NT2/D1 (cell line): ENCODE measurements around the gene RETN.

Source experiments
- DNase-seq: peaks from one replicate; pipeline ENCODE4 v3.0.0-alpha.2; 2011; ENCODE audit warnings: low read depth, low spot score
- H3K27me3 ChIP-seq: 2 replicates; pipeline ENCODE4 v1.6.0; 2011; ENCODE audit warnings: mild to moderate bottlenecking; ENCODE audit not compliant: insufficient read length, insufficient read depth
- H3K36me3 ChIP-seq: 2 replicates; pipeline ENCODE4 v1.6.1; 2011; ENCODE audit warnings: mild to moderate bottlenecking, low read length, mixed read lengths; ENCODE audit not compliant: insufficient read depth, insufficient read length
- H3K4me1 ChIP-seq: 2 replicates; pipeline ENCODE4 v1.5.1; 2011; ENCODE audit not compliant: insufficient read depth, insufficient read length
- H3K4me3 ChIP-seq: 2 replicates; pipeline ENCODE4 v1.5.1; 2011; ENCODE audit warnings: low read depth; ENCODE audit not compliant: insufficient read length
- H3K9ac ChIP-seq: 2 replicates; pipeline ENCODE4 v1.6.0; 2011; ENCODE audit warnings: low read depth; ENCODE audit not compliant: insufficient read length
- H3K9me3 ChIP-seq: 2 replicates; pipeline ENCODE4 v1.5.1; 2011; ENCODE audit warnings: mild to moderate bottlenecking, low read length; ENCODE audit not compliant: insufficient read depth
- SUZ12 ChIP-seq: IDR thresholded peaks from 2 replicates; pipeline ENCODE4 v1.6.1; 2011; ENCODE audit not compliant: insufficient read length, insufficient read depth; ENCODE audit errors: extremely low read depth
- YY1 ChIP-seq: IDR thresholded peaks from 2 replicates; pipeline ENCODE4 v1.6.1; 2011; ENCODE audit not compliant: insufficient read length, insufficient read depth
- ZNF274 ChIP-seq: IDR thresholded peaks from 2 replicates; pipeline ENCODE4 v1.6.1; 2011; ENCODE audit warnings: mild to moderate bottlenecking, low read depth, low read length

RETN gene

GRCh38 chr19:7655581-7655980 lies 13.3 kb upstream of the RETN start:
- Histone ChIP-seq H3K4me3 (no peak overlapping the region), H3K9me3 (no peaks in the 10 kb centered on the region), H3K36me3 (no peaks in the 10 kb centered on the region), H3K4me1 (peaks cover 4% of the 10 kb centered on the region), H3K27me3 (peaks cover 21% of the 10 kb centered on the region), H3K9ac (no peak overlapping the region)
- TF ChIP-seq YY1 (no peak), ZNF274 (no peak), SUZ12 (no peak)
- DNase-seq: no peak

- H3K9me3 ChIP-seq: no peaks in the 10 kb centered on the region
- DNase-seq: no peak
- H3K4me3 ChIP-seq: no peak overlapping the region
- no peak for TF ChIP-seq ZNF274
- no peak for TF ChIP-seq SUZ12
- no peak for TF ChIP-seq YY1
- H3K4me1 ChIP-seq: peaks cover 4% of the 10 kb centered on the region
- H3K36me3 ChIP-seq: no peaks in the 10 kb centered on the region
- peaks cover 12% of the 10 kb centered on the region for H3K27me3 ChIP-seq
- no peak overlapping the region for H3K9ac ChIP-seq
Measured at GRCh38 chr19:7657131-7657751, 11.6 kb upstream of the RETN start.

DNA sequence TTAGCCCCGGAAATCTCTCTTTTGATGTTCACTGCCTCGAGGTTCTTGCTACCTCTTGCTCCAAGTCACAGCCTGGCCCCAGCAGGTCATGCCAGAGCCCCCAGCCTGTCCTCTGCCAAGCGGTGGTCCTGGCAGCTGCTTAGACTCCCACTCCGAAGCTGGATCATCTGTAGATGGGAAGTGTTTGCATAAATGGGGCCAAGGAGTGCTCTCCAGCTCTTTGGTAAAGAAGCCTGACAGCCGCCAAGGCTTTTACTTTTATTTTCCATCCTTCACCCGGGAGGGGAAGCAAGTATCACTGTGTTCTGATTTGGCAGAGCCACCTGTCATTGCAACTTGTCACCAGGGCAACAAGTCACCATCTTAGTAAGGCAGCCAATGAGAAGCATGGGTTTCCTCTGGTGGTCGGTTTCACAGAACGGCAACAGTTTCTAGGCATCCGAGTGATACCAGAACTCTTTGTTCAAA lies 10.6 kb upstream of the RETN start:
- Histone ChIP-seq H3K4me3 (no peak overlapping the region), H3K9me3 (no peaks in the 10 kb centered on the region), H3K4me1 (peaks cover 4% of the 10 kb centered on the region), H3K27me3 (peaks cover 7% of the 10 kb centered on the region), H3K36me3 (no peaks in the 10 kb centered on the region), H3K9ac (no peak overlapping the region)
- TF ChIP-seq SUZ12: no peak
- no peak for TF ChIP-seq ZNF274
- TF ChIP-seq YY1: no peak
- DNase-seq: no peak

DNA sequence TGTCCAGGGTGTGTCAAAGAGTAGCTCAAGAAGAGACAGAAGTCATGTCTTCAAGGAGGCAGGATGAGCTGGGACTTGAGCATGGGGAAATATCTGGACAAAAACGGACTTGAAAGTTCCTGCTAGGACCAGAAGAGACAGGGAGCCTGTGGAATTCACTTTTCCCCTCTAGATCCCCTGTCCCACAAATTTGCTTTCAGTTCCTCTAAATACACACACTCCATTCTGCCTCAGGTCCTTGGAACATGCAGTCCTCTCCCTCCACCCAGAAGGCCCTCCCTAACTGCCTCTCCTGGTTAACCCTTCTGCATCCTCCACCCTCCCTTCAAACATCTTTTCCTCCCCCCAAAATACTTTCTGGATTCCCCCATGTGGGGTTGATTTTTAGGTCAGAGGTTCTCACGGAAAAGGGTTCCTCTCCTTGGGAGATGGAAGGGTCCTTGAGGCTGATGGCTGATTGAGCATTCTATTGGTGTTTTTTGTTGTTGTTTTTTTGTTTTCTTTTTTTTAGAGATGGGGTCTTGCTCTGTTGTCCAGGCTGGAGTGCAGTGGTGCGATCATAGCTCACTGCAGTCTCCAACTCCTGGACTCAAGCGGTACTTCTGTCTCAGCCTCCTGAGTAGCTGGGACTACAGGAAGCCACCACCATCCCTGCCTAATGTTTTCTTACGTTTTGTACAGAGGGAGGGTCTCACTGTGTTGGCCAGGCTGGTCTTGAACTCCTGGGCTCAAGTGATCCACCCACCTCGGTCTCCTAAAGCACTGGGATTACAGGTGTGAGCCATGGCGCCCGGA lies 6.9 kb upstream of the RETN start:
- DNase-seq: no peak
- Histone ChIP-seq H3K9me3 (no peaks in the 10 kb centered on the region), H3K36me3 (no peaks in the 10 kb centered on the region), H3K9ac (no peak overlapping the region), H3K4me3 (no peak overlapping the region), H3K4me1 (peaks cover 4% of the 10 kb centered on the region), H3K27me3 (peaks cover 3% of the 10 kb centered on the region)
- TF ChIP-seq SUZ12 (no peak), YY1 (no peak), ZNF274 (no peak)

DNA sequence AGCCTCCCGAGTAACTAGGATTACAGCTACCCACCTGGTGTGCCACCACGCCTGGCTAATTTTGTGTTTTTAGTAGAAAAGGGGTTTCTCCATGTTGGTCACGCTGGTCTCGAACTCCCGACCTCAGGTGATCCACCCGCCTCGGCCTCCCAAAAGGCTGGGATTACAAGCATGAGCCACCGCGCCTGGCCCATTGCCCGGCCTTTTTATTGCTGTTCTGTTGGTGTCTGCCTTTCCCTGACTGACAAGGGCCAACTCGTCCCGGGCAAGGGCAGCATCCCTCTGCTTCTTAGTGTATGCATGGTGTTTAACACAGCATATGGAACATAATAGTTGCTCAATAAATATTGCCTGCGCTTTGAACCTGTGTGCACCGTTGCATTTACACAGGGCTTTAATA lies 6.2 kb upstream of the RETN start:
- no peaks in the 10 kb centered on the region for H3K36me3 ChIP-seq
- H3K9ac ChIP-seq: no peak overlapping the region
- H3K9me3 ChIP-seq: no peaks in the 10 kb centered on the region
- TF ChIP-seq SUZ12 (no peak), ZNF274 (no peak), YY1 (no peak)
- H3K27me3 ChIP-seq: peaks cover 3% of the 10 kb centered on the region
- H3K4me3 ChIP-seq: no peak overlapping the region
- DNase-seq: no peak
- no peaks in the 10 kb centered on the region for H3K4me1 ChIP-seq

- TF ChIP-seq SUZ12: no peak
- no peak for TF ChIP-seq ZNF274
- no peak for TF ChIP-seq YY1
- Histone ChIP-seq H3K36me3 (no peaks in the 10 kb centered on the region), H3K4me1 (no peaks in the 10 kb centered on the region), H3K9ac (no peak overlapping the region), H3K9me3 (no peaks in the 10 kb centered on the region), H3K27me3 (peaks cover 7% of the 10 kb centered on the region), H3K4me3 (no peak overlapping the region)
- DNase-seq: no peak
Measured at GRCh38 chr19:7663706-7664105, 5.1 kb upstream of the RETN start.

- no peaks in the 10 kb centered on the region for H3K4me1 ChIP-seq
- H3K9me3 ChIP-seq: no peaks in the 10 kb centered on the region
- H3K36me3 ChIP-seq: no peaks in the 10 kb centered on the region
- H3K9ac ChIP-seq: peak overlapping the region; percentile 8
- no peak for DNase-seq
- peaks cover 19% of the 10 kb centered on the region for H3K27me3 ChIP-seq
- no peak for TF ChIP-seq ZNF274
- TF ChIP-seq YY1: no peak
- no peak for TF ChIP-seq SUZ12
- H3K4me3 ChIP-seq: no peak overlapping the region
Measured at GRCh38 chr19:7665076-7665475, 3.8 kb upstream of the RETN start.
